Activated CD8-positive, alpha-beta T cell treated with anti-CD3 and anti-CD28 coated beads for 36 hours (primary cell): ENCODE measurements around the gene SLC9A4. TPM values are rescaled to one million over a fixed set of nuclear protein-coding genes. Genes with fewer than 3 reads are reported as not detected.

Experiments
- ATAC-seq: fragments of 200-7000 bp; cut with Tn5 transposase; one replicate; pipeline ENCODE4 v1.10.0; 2021; ENCODE audit warnings: mild to moderate bottlenecking, moderate library complexity
- CTCF ChIA-PET: fragments of 350-600 bp; sonication (Branson Sonifier 250); formaldehyde crosslinking; loops from one replicate; lab custom pipeline; 2021; ENCODE audit warnings: antibody characterized with exemption; lab: Charles Lee
- POLR2A ChIA-PET: fragments of 350-600 bp; sonication (Branson Sonifier 250); formaldehyde crosslinking; loops from one replicate; lab custom pipeline; 2021; ENCODE audit warnings: antibody characterized with exemption; lab: Charles Lee
- DNase-seq: peaks from one replicate; pipeline ENCODE4 v3.0.0-alpha.2; 2020
- H3K27ac Mint-ChIP-seq: one replicate; pipeline ENCODE4 v1.8.0; 2021; ENCODE audit warnings: mild to moderate bottlenecking, mixed read lengths
- H3K27me3 Mint-ChIP-seq: one replicate; pipeline ENCODE4 v1.8.0; 2021; ENCODE audit warnings: mixed read lengths
- H3K36me3 Mint-ChIP-seq: one replicate; pipeline ENCODE4 v1.8.0; 2021; ENCODE audit warnings: low read depth, mixed read lengths
- H3K4me1 Mint-ChIP-seq: one replicate; pipeline ENCODE4 v1.8.0; 2021; ENCODE audit warnings: low read depth, mixed read lengths
- H3K4me3 Mint-ChIP-seq: one replicate; pipeline ENCODE4 v1.8.0; 2021; ENCODE audit warnings: mild to moderate bottlenecking, moderate library complexity, mixed read lengths
- H3K9me3 Mint-ChIP-seq: one replicate; pipeline ENCODE4 v1.8.0; 2021; ENCODE audit warnings: mixed read lengths
- CTCF ChIP-seq: fragments of 200-600 bp; IDR thresholded peaks from one replicate; pipeline ENCODE4 v1.8.0; 2022; ENCODE audit warnings: antibody characterized with exemption, mild to moderate bottlenecking
- intact Hi-C: fragments of 100-400 bp; cut with micrococcal nuclease; formaldehyde crosslinking; loops from one replicate; pipeline ENCODE4 v1.10.0; 2022
- total RNA-seq, 2 experiments: library from RNA; stranded (reverse); gene quantifications; one replicate each; pipeline ENCODE4 v1.2.3, GENCODE V29; 2021

The SLC9A4 gene
- total RNA-seq, 2 experiments from 2014 or later, result 0.07 TPM; not detected in 1

DNA sequence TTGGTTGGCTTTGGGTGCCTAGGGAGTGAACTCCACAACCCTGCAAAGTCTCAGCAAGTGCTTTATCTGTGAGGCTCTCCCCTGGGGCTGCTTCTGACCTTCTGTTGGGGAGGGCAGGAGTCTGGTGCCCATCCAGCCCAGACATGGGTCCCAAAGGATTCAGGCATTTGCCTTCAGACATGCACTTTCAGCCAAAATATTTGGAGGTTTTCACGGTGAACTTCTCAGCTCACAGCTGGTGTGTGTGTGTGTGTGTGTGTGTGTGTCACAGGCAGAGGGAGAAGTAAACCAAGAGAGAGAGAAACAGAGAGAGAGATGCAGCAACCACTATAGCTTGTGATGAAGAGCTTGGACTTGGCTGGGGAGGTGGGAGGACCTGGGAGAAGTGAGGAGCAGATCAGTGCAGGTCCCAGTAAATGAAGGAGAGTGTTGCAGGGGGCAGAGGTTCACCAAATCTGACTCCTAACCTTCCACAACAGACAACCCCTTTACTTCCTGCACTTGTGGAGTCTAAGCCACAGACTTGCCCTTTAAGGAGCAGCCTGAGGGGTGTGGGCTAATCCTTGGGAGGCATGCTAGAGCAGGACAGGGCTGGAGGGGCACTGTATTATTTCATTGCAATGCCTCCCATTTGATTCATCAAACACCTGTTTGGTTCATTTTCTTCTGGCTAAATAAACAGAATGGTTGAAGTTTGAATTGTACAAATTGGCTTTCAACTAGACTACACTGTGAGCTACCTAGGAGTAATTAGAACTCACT, 14.1 kb downstream of the SLC9A4 start:
- Mint-ChIP-seq H3K27ac (no peak overlapping the region), H3K4me3 (no peak overlapping the region), H3K36me3 (no peaks in the 10 kb centered on the region), H3K4me1 (peaks cover 15% of the 10 kb centered on the region), H3K9me3 (peaks cover 2% of the 10 kb centered on the region), H3K27me3 (peaks cover 15% of the 10 kb centered on the region)
- DNase-seq (no peak), ATAC-seq (no peak)
- ChIA-PET POLR2A (interaction anchor here (1.0 kb wide), 1 partner anchor 12 kb away, joined by 3 read pairs; no protein-coding TSS in a partner anchor), CTCF (interaction anchor here (1.0 to 6.2 kb wide), 2 partner anchors 14 to 15 kb away, joined by 4 to 38 read pairs; partner anchors contain the start of gene SLC9A4)
- intact Hi-C loops, result no loop called here
- no peak for TF ChIP-seq CTCF

GRCh38 chr2:102487761-102488462, 14.9 kb downstream of the SLC9A4 start:
- Mint-ChIP-seq H3K27me3 (peaks cover 15% of the 10 kb centered on the region), H3K36me3 (no peaks in the 10 kb centered on the region), H3K27ac (no peak overlapping the region), H3K4me1 (peaks cover 15% of the 10 kb centered on the region), H3K4me3 (no peak overlapping the region), H3K9me3 (peaks cover 2% of the 10 kb centered on the region)
- ChIA-PET CTCF (interaction anchor here (0.8 to 6.2 kb wide), 3 partner anchors 15 to 215 kb away, joined by 3 to 38 read pairs (median 3); partner anchors contain the start of gene SLC9A4), POLR2A (interaction anchor here (1.0 kb wide), 1 partner anchor 11 kb away, joined by 3 read pairs; no protein-coding TSS in a partner anchor)
- DNase-seq (no peak), ATAC-seq (no peak)
- intact Hi-C loops, result no loop called here
- no peak for TF ChIP-seq CTCF

GRCh38 chr2:102489646-102490045, 16.6 kb downstream of the SLC9A4 start:
- Mint-ChIP-seq H3K4me1 (peaks cover 15% of the 10 kb centered on the region), H3K36me3 (no peaks in the 10 kb centered on the region), H3K27me3 (peaks cover 15% of the 10 kb centered on the region), H3K9me3 (peaks cover 2% of the 10 kb centered on the region), H3K4me3 (no peak overlapping the region), H3K27ac (no peak overlapping the region)
- intact Hi-C loops, result no loop called here
- TF ChIP-seq CTCF, result no peak
- peak; percentile 11 for DNase-seq
- ATAC-seq, result peak; percentile 30
- ChIA-PET CTCF (interaction anchor here (6.2 kb wide), 1 partner anchor 17 kb away, joined by 38 read pairs; the partner anchor contains the start of gene SLC9A4), POLR2A (interaction anchor here (1.2 kb wide), 1 partner anchor 10 kb away, joined by 3 read pairs; no protein-coding TSS in a partner anchor)

GRCh38 chr2:102492006-102492405, 19.0 kb downstream of the SLC9A4 start:
- ATAC-seq, result no peak
- Mint-ChIP-seq H3K27me3 (peaks cover 16% of the 10 kb centered on the region), H3K4me3 (no peak overlapping the region), H3K9me3 (peaks cover 2% of the 10 kb centered on the region), H3K27ac (no peak overlapping the region), H3K36me3 (no peaks in the 10 kb centered on the region), H3K4me1 (peaks cover 15% of the 10 kb centered on the region)
- intact Hi-C loops, result no loop called here
- ChIA-PET POLR2A (interaction anchor here (1.3 kb wide), 1 partner anchor 21 kb away, joined by 4 read pairs; no protein-coding TSS in a partner anchor), CTCF (interaction anchor here (1.0 to 6.2 kb wide), 2 partner anchors 8 to 20 kb away, joined by 3 to 38 read pairs; partner anchors contain the start of gene SLC9A4)
- no peak for TF ChIP-seq CTCF
- DNase-seq, result no peak
